BLaER1 treated with 17β-estradiol and CSF1 and Interleukin-3, amounts not matched to agents 10 nM and 100 nM (cell line): ENCODE measurements around the gene DMRTA1.
"Not testable (repeated sequence)": the region's sequence is repeated elsewhere in the genome, so short reads cannot be mapped to it uniquely, and the experiment has no call there.

Experiments used
- H3K27ac ChIP-seq, 11 experiments: shearing (Covaris generic); formaldehyde crosslinking; 2 replicates each; pipeline ENCODE4 v1.8.1; 2022
- H3K27me3 ChIP-seq, 11 experiments: shearing (Covaris generic); formaldehyde crosslinking; 2 replicates each; pipeline ENCODE4 v1.8.1; 2022
- H3K36me3 ChIP-seq, 11 experiments: shearing (Covaris generic); formaldehyde crosslinking; 2 replicates each; pipeline ENCODE4 v1.8.1; 2022
- H3K4me1 ChIP-seq, 10 experiments: shearing (Covaris generic); formaldehyde crosslinking; 2 replicates each; pipeline ENCODE4 v1.8.1; 2022
- H3K4me2 ChIP-seq, 11 experiments: shearing (Covaris generic); formaldehyde crosslinking; 2 replicates each; pipeline ENCODE4 v1.8.1; 2022
- H3K4me3 ChIP-seq, 10 experiments: shearing (Covaris generic); formaldehyde crosslinking; 2 replicates each; pipeline ENCODE4 v1.8.1; 2022
- H3K9ac ChIP-seq, 11 experiments: shearing (Covaris generic); formaldehyde crosslinking; 2 replicates each; pipeline ENCODE4 v1.8.1; 2022
- H3K9me3 ChIP-seq, 11 experiments: shearing (Covaris generic); formaldehyde crosslinking; replicated peaks in 1 of 11; 2 replicates each; pipeline ENCODE4 v1.8.1; 2022
- H4K20me1 ChIP-seq, 11 experiments: shearing (Covaris generic); formaldehyde crosslinking; 2 replicates each; pipeline ENCODE4 v1.8.1; 2022
- Cebpa-rat ChIP-seq, 11 experiments: shearing (Covaris generic); IDR thresholded peaks; 2 replicates each; pipeline ENCODE4 v1.8.1; 2022

Gene DMRTA1

DNA sequence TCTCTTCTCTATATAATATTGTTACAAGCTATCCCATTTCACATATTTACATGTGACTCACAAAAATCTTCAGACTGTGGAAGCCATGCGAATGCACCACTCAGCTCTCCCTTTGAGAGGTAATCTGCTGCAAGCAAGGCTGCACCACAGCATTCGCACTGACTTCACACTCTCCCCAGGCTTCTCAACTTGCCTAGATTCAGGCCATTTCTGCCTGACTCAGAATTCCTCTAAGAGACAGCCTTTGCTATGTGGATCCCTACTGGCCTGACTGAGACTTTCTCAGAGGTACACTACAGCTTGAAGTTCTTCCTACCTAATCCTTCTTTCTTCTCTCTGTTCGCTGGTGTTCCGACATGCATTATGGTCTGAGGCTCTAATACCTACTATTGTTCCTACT is 21.1 kb upstream of the DMRTA1 start:
- Histone ChIP-seq H3K27me3 (no peaks in the 10 kb centered on the region), H3K4me1 (peaks cover 0 to 18% (median 8%) of the 10 kb centered on the region in 10 experiments; a peak in 8 of 20 replicates)
- no peak for TF ChIP-seq Cebpa-rat (IDR thresholded peaks at IDR 0.05)

DNA sequence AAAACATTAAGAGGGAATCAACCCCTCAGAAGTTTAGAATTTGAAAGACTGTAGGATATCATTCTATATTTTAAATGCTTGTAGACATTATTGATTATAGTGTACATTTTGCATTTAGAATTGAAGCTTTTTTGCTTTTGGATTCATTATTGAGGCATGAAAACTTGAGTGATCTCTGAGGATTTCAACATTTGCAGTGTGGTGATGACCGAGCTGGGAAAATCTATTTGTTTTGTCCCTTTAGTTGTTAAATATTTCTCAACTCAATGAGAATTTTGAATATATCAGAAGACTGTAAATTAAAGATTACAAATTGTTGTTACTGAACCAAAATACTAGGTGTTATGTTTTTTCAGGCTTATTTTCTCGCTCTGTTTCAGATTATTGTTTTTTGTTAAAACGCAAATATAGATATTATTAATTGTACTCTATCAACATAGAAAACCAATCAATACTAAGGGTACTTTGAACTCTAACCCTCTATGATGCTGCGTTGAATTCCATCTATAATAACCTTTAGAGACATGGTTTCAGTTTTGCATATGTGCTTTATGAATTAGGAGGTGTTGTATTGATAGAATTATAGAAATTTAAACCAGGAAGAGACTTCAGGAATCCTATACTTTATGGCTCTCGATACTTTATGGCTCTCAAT is 19.3 kb upstream of the DMRTA1 start:
- Histone ChIP-seq H3K27me3 (no peaks in the 10 kb centered on the region), H3K36me3 (no peaks in the 10 kb centered on the region), H3K4me2 (no peak overlapping the region), H4K20me1 (no peaks in the 10 kb centered on the region), H3K4me1 (peaks cover 0 to 16% (median 8%) of the 10 kb centered on the region in 10 experiments; a peak in 8 of 20 replicates), H3K4me3 (no peak overlapping the region), H3K9ac (no peak overlapping the region), H3K27ac (no peak overlapping the region), H3K9me3 (no peaks in the 10 kb centered on the region)
- no peak for TF ChIP-seq Cebpa-rat (IDR thresholded peaks at IDR 0.05)

More for the DNA sequence above, 21.1 kb upstream of the DMRTA1 start:
- H3K9me3 ChIP-seq, result no peaks in the 10 kb centered on the region
- H3K9ac ChIP-seq, result no peak overlapping the region
- no peaks in the 10 kb centered on the region for H4K20me1 ChIP-seq
- H3K4me3 ChIP-seq, result no peak overlapping the region
- H3K27ac ChIP-seq, result no peak overlapping the region
- no peak overlapping the region for H3K4me2 ChIP-seq
- H3K36me3 ChIP-seq, result no peaks in the 10 kb centered on the region

DNA sequence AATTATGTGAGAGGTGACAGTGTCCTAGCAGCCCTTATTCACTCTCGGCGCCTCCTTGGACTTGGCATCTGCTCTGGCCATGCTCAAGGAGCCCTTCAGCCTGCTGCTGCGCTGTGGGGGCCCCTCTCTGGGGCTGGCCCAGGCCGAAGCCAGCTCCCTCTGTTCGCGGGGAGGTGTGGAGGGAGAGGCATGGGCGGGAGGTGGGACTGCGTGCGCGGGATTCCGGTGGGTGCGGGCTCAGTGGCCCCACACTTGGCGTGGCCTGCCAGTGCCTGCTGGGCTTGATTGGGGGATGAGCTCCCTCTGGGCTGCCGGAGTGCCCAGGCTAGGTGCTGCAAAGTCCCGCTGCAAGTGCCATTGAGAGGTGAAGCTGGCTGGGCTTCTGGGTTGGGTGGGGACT is 12.9 kb upstream of the DMRTA1 start:
- Histone ChIP-seq H3K9me3 (peaks cover 0 to 4% (median 0%) of the 10 kb centered on the region in 11 experiments; a peak in 1 of 22 replicates), H3K27ac (no peak overlapping the region), H3K27me3 (no peaks in the 10 kb centered on the region), H3K36me3 (no peaks in the 10 kb centered on the region), H3K4me1 (peaks cover 0 to 10% (median 7%) of the 10 kb centered on the region in 10 experiments; a peak in 7 of 20 replicates), H3K4me2 (no peak overlapping the region), H3K4me3 (no peak overlapping the region), H3K9ac (no peak overlapping the region), H4K20me1 (no peaks in the 10 kb centered on the region)
- TF ChIP-seq Cebpa-rat (IDR thresholded peaks at IDR 0.05), result no peak

DNA sequence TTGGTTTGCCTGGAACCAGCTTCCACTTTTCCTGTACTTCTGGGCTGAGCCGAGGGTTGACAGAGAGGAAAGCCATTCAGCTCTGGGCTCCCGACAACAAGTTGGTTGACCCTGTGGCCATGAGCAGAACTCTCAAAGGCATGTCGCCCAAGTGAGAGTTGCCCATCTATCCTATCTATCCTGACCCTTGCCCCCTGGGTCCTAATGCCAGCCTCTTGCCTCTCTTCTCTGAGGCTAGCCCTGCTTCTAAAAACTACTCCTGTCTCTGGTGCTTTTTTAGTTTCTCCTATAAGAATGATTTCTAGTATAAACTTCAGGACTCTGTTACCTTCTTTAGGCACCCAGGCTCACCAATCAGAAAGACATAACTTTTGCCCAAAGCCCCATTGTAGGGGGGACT is 11.4 kb upstream of the DMRTA1 start:
- not testable (repeated sequence) for H3K9ac ChIP-seq, H3K36me3 ChIP-seq, H3K4me3 ChIP-seq, H3K9me3 ChIP-seq, H3K27ac ChIP-seq, H3K4me1 ChIP-seq, H4K20me1 ChIP-seq, H3K27me3 ChIP-seq, H3K4me2 ChIP-seq

DNA sequence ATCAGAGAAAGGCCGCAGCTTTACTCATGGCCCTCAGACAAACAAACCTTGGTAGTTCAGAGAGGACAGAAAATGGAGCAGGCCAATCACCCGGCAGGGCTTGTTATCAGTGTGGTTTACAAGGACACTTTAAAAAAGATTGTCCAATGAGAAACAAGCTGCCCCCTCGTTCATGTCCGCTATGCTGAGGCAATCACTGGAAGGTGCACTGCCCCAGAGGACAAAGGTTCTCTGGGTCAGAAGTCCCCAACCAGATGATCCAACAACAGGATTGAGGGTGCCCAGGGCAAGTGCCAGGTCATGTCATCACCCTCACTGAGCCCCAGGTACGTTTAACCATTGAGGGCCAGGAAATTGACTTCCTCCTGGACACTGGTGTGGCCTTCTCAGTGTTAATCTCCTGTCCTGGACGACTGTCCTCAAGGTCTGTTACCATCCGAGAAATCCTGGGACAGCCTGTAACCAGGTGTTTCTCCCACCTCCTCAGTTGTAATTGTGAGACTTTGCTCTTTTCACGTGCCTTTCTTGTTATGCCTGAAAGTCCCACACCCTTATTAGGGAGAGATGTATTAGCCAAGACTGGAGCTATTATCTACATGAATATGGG is 9.1 kb upstream of the DMRTA1 start:
- H3K4me2 ChIP-seq, H3K4me3 ChIP-seq, H3K27me3 ChIP-seq, H3K36me3 ChIP-seq, H3K9ac ChIP-seq, H3K27ac ChIP-seq, H4K20me1 ChIP-seq: not testable (repeated sequence)
- H3K9me3 ChIP-seq, result peaks cover 8 to 18% (median 13%) of the 10 kb centered on the region in 11 experiments; a peak in 14 of 22 replicates
- H3K4me1 ChIP-seq, result peaks cover 0 to 13% (median 0%) of the 10 kb centered on the region in 10 experiments; a peak in 3 of 20 replicates

DNA sequence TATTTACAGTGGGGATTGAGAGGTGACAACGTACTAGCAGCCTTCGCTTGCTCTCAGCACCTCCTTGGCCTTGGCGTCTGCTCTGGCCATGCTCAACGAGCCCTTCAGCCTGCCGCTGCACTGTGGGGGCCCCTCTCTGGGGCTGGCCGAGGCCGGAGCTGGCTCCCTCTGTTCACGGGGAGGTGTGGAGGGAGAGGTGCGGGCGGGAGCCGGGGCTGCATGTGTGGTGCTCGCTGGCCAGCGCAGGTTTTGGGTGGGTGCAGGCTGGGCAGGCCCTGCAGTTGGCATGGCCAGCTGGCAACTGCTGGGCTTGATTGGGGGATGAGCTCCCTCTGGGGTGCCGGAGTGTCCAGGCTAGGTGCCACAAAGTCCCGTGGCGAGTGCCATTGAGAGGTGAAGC is 5.8 kb upstream of the DMRTA1 start:
- Histone ChIP-seq H3K4me3 (no peak overlapping the region), H3K36me3 (no peaks in the 10 kb centered on the region), H4K20me1 (no peaks in the 10 kb centered on the region), H3K27me3 (no peaks in the 10 kb centered on the region), H3K4me1 (peaks cover 0 to 13% (median 0%) of the 10 kb centered on the region in 10 experiments; a peak in 3 of 20 replicates), H3K4me2 (no peak overlapping the region), H3K27ac (no peak overlapping the region), H3K9me3 (peaks cover 8 to 15% (median 12%) of the 10 kb centered on the region in 11 experiments; a peak in 15 of 22 replicates), H3K9ac (no peak overlapping the region)
- TF ChIP-seq Cebpa-rat (IDR thresholded peaks at IDR 0.05), result no peak

DNA sequence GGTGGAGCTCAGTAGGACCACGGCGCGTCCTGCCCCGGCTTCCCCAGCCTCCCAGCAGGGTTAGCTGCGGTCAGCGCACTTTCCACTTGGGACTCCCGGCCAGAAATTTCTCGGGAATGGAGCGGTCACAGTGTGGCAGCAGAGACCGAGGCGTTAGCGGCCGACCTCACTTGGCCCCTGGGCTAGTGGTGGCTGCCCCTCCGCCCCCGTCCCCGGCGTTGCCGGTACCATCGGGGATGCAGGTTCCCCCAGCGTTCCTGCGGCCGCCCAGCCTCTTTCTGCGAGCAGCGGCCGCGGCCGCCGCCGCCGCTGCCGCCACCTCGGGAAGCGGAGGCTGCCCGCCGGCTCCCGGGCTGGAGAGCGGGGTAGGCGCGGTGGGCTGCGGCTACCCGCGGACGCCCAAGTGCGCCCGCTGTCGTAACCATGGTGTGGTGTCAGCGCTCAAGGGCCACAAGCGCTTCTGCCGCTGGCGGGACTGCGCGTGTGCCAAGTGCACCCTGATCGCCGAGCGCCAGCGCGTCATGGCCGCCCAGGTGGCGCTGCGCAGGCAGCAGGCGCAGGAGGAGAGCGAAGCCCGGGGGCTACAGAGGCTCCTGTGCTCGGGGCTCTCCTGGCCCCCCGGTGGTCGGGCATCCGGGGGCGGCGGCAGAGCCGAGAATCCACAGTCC is 460 bp downstream of the DMRTA1 start:
- Histone ChIP-seq H3K4me2 (no peak overlapping the region), H3K4me3 (0 out of 20 replicates have a peak overlapping the region, but pooled peaks of 1 of the 10 experiments have one; percentile 14), H4K20me1 (no peaks in the 10 kb centered on the region), H3K27ac (no peak overlapping the region), H3K36me3 (no peaks in the 10 kb centered on the region), H3K9me3 (peaks cover 13 to 21% (median 18%) of the 10 kb centered on the region in 11 experiments), H3K9ac (no peak overlapping the region), H3K4me1 (no peaks in the 10 kb centered on the region), H3K27me3 (peaks cover 0 to 14% (median 11%) of the 10 kb centered on the region in 11 experiments; a peak in 12 of 22 replicates)
- no peak for TF ChIP-seq Cebpa-rat (IDR thresholded peaks at IDR 0.05)

DNA sequence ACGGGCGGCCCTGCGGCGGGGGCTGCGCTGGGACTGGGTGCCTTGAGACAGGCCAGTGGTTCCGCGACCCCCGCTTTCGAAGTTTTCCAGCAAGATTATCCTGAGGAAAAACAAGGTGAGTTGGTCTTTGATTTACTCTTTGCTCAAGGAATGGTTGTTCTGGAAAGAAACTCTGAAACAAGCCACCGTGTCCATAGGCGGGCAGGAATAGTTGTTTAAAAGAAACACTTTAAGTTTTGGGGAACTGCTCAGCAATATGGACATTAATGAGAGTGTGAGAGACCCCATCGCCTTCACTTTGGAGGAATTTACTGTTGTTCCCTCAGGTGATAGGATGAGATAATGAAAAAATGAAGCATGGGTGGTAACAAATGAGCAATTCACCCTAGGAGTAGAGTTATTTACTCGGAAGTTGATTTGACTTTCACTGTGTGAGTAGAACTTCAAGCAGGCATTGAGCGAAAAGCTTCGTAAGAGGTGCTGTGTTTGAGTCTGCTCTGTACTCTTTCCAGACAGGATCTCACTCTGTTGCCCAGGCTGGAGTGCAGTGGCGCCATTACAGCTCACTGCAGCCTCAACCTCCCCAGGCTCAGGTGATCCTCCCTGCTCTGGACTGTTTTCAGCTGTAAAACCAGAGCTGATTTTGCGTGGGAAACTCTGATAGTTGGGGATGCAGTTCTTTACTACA is 1.1 kb downstream of the DMRTA1 start:
- H3K4me3 ChIP-seq, result no peak overlapping the region
- H3K27me3 ChIP-seq, result peaks cover 0 to 14% (median 11%) of the 10 kb centered on the region in 11 experiments; a peak in 12 of 22 replicates
- H3K27ac ChIP-seq, result no peak overlapping the region
- no peak overlapping the region for H3K4me2 ChIP-seq
- no peaks in the 10 kb centered on the region for H3K36me3 ChIP-seq
- peaks cover 13 to 21% (median 18%) of the 10 kb centered on the region in 11 experiments for H3K9me3 ChIP-seq
- H4K20me1 ChIP-seq, result no peaks in the 10 kb centered on the region
- TF ChIP-seq Cebpa-rat (IDR thresholded peaks at IDR 0.05), result no peak
- H3K9ac ChIP-seq, result no peak overlapping the region
- peaks cover 0 to 3% (median 0%) of the 10 kb centered on the region in 10 experiments; a peak in 1 of 20 replicates for H3K4me1 ChIP-seq

DNA sequence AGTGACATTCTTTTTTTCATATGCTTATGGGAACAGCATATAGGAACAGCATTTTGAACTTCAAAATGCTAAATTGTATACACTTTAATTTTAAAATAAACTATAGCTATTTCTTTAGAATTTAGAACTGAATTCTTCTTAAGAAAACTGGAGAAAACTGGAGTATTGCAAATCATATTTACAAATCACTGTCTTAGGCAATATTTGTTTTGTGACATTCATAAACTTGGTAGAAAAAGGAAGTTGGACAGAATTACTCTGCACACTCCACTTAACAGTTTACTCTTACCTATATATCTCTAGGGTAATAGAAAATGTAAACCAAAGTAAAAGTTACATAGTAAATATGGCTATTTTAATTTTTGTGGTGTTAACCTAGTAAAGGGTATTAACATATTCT is 3.1 kb downstream of the DMRTA1 start:
- no peak for TF ChIP-seq Cebpa-rat (IDR thresholded peaks at IDR 0.05)
- H3K27me3 ChIP-seq, result peaks cover 0 to 14% (median 11%) of the 10 kb centered on the region in 11 experiments; a peak in 12 of 22 replicates
- no peaks in the 10 kb centered on the region for H3K36me3 ChIP-seq
- H3K4me1 ChIP-seq, result peaks cover 0 to 21% (median 0%) of the 10 kb centered on the region in 10 experiments; a peak in 4 of 20 replicates
- H3K4me2 ChIP-seq, result no peak overlapping the region
- no peak overlapping the region for H3K4me3 ChIP-seq
- peak overlapping the region in 1 of 11 experiments; percentile 12; a peak in 1 of 22 replicates for H3K27ac ChIP-seq
- no peak overlapping the region for H3K9ac ChIP-seq
- peaks cover 13 to 21% (median 18%) of the 10 kb centered on the region in 11 experiments for H3K9me3 ChIP-seq
- no peaks in the 10 kb centered on the region for H4K20me1 ChIP-seq
